GM18907 (cell line): ENCODE data around the gene PTPRS.
"Not testable (repeated sequence)": the region's sequence is repeated elsewhere in the genome, so short reads cannot be mapped to it uniquely, and the experiment has no call there.

ENCODE experiments used
- ATAC-seq: cut with Tn5 transposase; IDR thresholded peaks from one replicate; pipeline ENCODE4 v1.9.1; 2021; ENCODE audit warnings: mild to moderate bottlenecking, moderate library complexity; ENCODE audit not compliant: unreplicated experiment

Gene PTPRS

DNA sequence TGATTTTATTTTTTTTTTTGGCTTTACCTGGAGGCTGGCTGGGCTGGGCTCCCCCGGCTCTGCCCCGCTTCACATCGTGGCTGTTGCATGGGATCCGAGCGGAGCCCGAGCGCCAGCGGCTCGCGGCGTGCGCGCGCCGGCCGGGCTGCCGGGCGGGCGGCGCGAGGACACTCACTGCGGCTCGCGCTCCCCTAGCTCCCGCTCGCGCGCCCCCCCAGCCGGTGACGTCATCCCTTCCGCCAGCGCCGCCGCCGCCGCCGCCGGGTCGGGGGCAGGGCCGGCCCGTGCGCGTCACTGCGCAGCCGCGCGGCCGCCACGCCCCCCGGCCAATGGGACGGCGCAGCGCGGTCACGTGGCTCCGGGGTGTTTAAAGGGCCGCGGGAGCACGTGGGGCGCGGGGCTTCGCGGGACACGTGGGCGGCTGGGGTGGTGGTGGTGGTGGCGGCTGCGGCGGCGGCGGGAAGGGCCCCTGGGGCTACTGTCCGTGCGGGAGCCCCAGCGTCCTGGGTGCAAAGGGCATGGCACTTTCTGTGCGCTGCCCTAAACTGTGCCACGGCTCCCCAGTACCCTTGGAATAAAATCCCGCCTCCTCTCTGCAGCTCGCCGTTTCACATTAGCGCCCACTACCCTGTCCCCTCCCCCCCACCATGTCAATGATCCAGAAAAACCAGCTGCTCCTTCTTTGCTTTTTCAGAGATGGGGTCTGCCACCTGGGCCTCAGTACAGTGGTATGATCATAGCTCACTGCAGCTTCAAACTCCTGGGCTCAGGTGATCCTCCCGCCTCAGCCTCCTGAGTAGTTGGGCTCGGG lies at the start of gene PTPRS:
PTPRS (minus strand) TSS at position 176 of the 811 bp plus-strand sequence. CDS start 54,672 bp downstream, outside the sequence.
- no peak for ATAC-seq

- ATAC-seq, result no peak
These were observed 48.7 kb upstream of the PTPRS start for GRCh38 chr19:5389353-5389752.

- no peak for ATAC-seq
These were observed 46.9 kb upstream of the PTPRS start for GRCh38 chr19:5387472-5387871.

DNA sequence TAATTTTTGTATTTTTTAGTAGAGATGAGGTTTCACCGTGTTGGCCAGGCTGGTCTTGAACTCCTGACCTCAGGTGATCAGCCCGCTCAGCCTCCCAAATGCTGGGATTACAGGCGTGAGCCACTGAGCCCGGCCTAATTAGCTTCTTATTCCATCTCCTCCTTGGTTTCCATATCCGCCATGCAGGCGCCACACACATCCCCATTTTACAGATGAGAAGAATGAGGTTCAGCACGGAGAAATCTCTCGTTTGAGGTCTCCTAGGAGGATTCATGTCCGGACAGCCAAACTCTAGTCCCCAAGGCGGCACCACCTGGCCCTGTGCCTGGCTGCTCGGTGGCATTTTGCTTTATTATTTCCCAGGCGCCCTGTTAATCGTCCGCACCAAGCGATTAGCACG lies 46.2 kb upstream of the PTPRS start:
- no peak for ATAC-seq

GRCh38 chr19:5381197-5381596 lies 40.6 kb upstream of the PTPRS start:
- not testable (repeated sequence) for ATAC-seq

DNA sequence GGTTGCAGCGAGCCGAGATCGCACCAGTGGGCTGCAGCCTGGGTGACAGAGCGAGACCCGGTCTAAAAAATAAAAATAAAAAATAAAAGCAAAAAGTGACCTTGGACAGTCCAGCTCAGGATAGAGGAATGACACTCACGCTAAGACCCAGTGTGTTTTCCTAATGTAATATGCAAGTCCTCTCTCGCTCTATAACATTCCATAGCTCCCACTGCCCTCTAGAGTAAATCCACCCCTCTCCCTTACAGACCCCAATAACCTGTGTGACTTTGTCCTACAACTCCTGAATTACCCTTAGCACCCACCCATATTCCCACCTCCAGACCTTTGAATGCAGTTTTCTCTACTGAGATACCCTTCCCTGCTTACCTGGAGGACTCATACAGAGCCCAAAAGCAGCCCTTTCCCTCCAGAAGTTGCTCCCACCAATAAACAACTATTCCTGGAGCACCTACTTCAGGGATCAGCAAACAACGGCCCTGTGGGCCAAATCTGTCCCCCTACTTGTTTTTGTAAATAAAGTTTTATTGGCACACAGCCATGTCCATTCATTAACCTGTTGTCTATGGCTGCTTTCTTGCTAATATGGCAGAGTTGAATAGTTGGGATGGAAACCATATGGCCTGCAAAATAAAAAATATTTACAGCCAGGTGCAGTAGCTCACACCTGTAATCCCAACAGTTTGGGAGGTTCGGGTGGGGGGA lies 39.8 kb upstream of the PTPRS start:
- no peak for ATAC-seq

- ATAC-seq, result no peak
These were observed 36.3 kb upstream of the PTPRS start for GRCh38 chr19:5376928-5377327.

- no peak for ATAC-seq
These were observed 32.1 kb upstream of the PTPRS start for GRCh38 chr19:5372572-5373200.

- no peak for ATAC-seq
These were observed 29.4 kb upstream of the PTPRS start for GRCh38 chr19:5369962-5370367.

DNA sequence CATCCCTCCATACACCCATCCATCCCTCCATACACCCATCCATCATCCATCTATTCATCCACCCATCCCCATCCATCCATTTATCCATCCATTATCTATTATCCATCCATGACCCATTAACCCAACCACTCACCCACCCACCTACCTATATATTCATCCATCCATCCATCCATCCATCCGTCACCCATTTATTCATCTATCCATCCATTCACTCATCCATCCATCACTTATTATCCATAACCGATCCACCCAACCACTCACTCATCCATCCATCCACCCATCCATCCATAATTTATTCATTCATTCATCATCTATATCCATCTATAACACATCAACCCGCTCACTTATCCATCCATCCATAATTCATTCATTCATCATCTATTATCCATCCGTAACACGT lies 28.7 kb upstream of the PTPRS start:
- no peak for ATAC-seq

DNA sequence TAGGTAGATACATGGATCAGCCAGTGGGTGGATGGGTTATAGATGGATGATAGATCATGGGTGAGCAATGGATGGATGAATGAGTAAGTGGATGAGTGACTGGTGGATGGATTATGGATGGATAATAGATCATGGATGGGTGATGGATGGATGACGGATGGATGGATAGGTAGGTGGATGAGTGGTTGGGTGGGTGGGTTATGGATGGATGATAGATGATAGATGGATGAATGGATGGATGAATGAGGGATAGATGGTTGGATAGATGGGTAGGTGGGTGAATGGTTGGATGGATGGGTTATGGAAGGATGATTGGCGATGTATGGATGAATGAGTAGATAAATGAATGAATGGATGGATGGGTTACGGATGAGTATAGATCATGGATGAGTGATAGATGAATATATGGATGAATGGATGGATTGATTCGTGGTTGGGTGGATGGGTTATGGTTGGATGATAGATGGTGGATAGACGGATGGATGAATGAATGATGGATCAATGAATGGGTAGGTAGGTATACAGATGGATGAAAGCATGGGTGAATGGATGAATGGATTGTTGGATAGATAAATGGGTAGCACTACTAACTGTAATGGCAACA lies 27.0 kb upstream of the PTPRS start:
- no peak for ATAC-seq

DNA sequence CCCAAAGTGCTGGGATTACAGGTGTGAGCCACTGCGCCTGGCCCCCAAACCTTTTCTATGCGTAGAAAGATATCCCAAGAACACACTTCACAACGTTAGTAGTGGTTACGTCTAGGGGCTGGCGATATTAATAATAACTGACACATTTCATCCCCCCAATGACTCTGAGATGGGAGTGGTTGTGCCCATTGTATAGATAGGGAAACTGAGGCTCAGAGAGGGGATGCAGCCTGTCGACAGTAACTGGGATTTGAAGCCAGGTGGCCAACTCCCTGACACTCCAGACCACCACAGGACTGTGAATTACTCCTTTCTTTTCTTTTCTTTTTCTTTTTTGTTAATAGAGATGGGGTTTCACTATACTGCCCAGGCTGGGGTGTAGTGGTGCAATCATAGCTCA lies 25.3 kb upstream of the PTPRS start:
- ATAC-seq, result no peak

DNA sequence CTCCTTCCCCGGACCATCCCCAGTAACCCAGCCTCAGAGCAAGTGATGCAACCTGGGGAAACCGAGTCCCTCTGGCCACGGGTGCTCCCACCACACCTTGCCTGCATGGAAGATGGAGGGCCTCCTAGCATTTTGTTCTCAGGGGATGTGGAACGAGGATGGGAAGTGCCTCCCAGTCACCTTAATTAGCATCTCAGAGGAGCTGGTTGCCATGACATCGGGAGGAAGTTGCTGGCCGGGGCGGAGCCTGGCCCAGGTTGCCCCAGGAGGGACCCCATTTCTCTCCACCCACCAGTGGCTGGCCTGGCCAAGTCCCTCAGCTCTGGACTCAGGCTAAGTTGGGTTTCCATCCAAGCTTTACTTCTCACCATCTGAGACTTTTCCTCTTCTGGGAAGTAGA lies 24.1 kb upstream of the PTPRS start:
- ATAC-seq, result no peak

DNA sequence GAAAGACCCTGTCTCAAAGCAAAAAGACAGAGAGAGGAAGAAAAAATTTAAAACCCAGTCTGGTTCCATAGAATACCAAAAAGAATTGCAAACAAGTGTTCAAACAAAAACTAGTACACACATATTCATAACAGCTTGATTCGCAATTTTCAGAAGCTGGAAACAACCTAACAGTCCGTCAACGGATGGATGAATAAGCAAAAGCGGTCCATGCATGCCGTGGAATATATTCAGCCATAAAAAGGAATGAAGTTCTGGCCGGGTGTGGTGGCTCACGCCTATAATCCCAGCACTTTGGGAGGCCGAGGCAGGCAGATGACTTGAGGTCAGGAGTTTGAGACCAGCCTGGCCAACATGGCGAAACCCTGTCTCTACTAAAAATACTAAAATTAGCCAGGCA lies 21.2 kb upstream of the PTPRS start:
- not testable (repeated sequence) for ATAC-seq

DNA sequence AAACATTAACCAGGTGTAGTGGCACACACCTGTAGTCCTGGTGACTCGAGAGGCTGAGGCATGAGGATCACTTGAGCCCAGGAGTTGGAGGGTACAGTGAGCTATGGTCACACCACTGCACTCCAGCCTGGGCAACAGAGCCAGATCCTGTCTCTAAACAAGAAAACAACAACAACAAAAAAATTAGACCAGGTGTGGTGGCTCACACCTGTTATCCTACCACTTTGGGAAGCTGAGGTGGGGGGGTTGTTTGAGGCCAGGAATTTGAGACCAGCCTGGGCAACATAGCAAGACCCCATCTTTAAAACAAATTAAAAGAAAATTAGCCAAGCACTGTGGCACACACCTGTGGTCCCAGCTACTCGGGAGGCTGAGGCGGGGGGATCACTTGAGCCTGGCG lies 20.8 kb upstream of the PTPRS start:
- ATAC-seq, result no peak

DNA sequence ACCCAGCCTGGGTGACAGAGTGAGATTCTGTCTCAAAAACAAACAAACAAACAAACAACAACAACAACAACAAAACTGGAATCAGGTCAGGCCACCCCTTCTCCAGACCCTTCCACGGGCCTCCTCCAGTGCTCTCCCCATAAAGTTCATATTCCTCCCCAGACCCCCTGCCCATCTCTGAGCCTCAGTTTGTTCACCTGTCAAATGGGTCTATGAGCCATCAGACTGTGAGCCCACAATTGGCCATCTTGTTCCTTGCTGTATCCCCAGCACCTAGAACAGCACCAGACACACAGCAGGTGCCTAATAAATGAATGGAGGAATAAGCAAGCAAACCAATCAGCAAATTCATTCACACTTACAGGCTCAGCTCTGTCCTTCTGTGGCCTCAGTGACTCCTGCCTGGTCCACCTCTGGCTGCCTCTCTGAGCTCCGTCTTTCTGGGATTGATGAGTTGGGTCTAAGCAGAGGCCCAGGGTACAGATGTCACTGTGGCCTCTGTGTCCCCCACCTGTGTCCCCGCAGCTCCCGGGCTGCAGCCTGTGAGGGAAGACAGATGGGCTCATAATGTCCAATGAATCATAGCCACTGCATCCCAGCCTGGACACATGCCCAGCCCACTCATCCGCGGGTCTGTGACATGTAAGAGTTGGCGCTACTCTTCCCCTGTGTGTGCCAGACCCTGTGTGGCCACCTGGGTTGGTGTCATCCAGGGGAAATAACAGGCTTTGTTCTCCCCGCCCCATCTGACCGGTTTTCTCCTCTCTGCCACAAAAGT lies 19.6 kb upstream of the PTPRS start:
- no peak for ATAC-seq

DNA sequence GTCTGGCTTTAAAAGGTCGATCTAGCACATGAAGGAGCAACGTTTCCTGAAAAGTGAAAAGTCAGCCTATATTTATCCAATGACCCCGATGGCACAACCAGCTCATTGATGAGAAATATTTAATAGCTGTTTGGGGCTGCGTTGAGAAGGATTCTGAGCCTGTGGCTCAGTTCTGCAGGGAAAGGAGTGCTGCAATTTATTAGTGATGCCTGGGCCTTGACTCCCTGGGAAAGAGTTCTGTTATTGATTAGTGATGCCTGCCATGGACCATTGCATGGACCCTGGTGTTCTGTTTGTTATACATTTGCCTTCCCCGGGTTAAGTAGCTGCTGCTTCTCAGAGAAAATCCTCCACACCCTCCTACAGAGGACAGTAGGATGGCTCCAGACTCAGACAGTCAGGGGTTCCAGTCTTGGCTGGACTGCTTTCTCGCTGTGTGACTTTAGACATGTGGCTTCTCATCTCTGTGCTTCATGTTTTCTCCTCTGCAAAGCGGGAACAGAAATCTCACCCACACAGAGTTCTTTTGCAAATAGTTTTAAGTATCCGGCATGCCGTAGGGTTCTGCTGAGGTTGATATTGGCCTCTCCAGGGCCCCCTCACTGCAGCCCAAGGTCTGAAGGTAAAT lies 17.7 kb upstream of the PTPRS start:
- ATAC-seq, result no peak

DNA sequence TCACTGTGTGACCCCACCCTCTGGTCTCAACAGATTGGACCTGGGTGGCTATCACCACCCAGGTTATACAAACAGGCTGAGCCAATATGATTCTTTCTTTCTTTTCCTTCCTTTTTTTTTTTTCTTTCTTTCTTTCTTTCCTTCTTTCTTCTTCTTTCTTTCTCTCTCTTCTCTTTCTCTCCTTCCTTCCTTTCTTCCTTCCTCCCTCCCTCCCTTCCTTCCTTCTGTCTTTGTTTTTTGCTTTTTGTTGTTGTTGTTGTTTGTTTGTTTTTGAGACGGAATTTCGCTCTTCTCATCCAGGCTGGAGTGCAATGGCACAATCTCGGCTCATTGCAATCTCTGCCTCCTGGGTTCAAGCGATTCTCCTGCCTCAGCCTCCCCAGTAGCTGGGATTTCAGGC lies 17.0 kb upstream of the PTPRS start:
- ATAC-seq, result no peak

DNA sequence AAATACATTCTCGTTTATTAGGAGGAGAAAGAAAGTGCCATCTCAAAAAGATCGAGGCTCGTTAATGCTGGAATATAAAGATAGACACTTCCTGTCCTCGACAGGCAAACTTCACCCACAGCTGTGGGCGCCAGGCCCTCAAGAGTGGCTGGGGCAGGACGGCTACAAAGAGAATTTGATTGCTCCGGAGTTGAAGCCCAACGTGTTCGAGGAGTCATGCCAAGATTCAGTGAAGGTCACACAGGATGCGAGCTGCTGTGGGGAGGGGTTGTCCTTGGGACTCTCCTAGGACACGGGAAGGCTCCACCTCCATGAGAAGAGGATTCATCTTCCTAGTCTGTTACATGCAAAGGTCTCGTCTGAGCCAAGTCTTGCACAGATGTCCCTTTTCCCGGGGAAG lies 16.3 kb upstream of the PTPRS start:
- ATAC-seq, result no peak

DNA sequence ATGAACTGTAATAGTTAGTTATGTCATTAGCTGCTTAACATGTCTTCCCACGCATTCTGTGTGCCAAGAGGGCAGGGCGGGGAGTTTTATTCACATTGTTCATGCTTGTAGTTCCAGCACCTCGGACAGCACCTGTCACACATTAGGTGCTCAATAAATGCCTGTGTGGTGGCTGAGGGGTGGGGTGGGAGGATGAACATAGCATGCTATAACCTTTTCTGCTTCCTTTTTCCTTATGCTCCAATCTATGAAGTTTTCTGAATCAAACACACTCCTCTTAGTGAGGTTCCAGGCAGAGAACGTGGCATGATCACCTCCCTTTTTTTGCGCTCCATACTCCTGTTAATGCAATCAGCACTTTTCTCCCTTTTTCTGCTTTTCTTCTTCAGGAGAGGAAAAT lies 15.8 kb upstream of the PTPRS start:
- no peak for ATAC-seq
